CD4-positive, alpha-beta T cell treated with Interleukin-1 beta for 1 hour (primary cell): ENCODE data around the gene C4BPA.

Experiments
- DNase-seq, 2 donors: peaks; one replicate each; pipeline ENCODE4 v3.0.0-alpha.2; 2020 to 2022

Gene C4BPA

GRCh38 chr1:207194197-207194596, 90.2 kb downstream of the C4BPA start:
- no peak for DNase-seq
